HL-60 (cell line): Measurements from ENCODE around the gene SLC17A8.
"Not testable (repeated sequence)": the region's sequence is repeated elsewhere in the genome, so short reads cannot be mapped to it uniquely, and the experiment has no call there.

Experiments
- DNase-seq, 2 experiments: peaks; one replicate each; pipeline ENCODE4 v3.0.0-alpha.2; 2010 to 2020; ENCODE audit warnings: low read depth in 1 of 2, low spot score in 1 of 2
- H3K27ac ChIP-seq: fragments of 250-450 bp; sonication (Bioruptor Pico); replicated peaks from 2 replicates; pipeline ENCODE4 v1.5.1; 2020; ENCODE audit warnings: mild to moderate bottlenecking, moderate library complexity
- H3K27me3 ChIP-seq: fragments of 250-450 bp; sonication (Bioruptor Pico); 2 replicates; pipeline ENCODE4 v1.5.1; 2021; ENCODE audit warnings: mild to moderate bottlenecking, moderate library complexity; ENCODE audit not compliant: insufficient read depth, poor library complexity, severe bottlenecking
- H3K4me3 ChIP-seq: replicated peaks from 2 replicates; pipeline ENCODE4 v1.5.1; 2011; ENCODE audit warnings: mild to moderate bottlenecking, control low read depth, low read length; ENCODE audit not compliant: insufficient read depth
- CTCF ChIP-seq: IDR thresholded peaks from one replicate; pipeline ENCODE4 v1.5.1; 2011; ENCODE audit warnings: low read length, control low read depth, inconsistent platforms; ENCODE audit not compliant: insufficient read depth
- GABPA ChIP-seq: IDR thresholded peaks from 2 replicates; pipeline ENCODE4 v1.6.1; 2012; ENCODE audit warnings: low read depth
- POLR2AphosphoS5 ChIP-seq: IDR thresholded peaks from 2 replicates; pipeline ENCODE4 v1.6.1; 2012; ENCODE audit warnings: low read depth
- REST ChIP-seq: IDR thresholded peaks from 2 replicates; pipeline ENCODE4 v1.6.1; 2012; ENCODE audit warnings: low read depth; ENCODE audit not compliant: insufficient replicate concordance
- SPI1 ChIP-seq: IDR thresholded peaks from 2 replicates; pipeline ENCODE4 v1.6.1; 2012; ENCODE audit warnings: low read depth, mild to moderate bottlenecking, borderline replicate concordance

SLC17A8 gene

GRCh38 chr12:100427078-100427477 lies 70.2 kb downstream of the SLC17A8 start:
- H3K4me3 ChIP-seq: no peak overlapping the region
- TF ChIP-seq SPI1 (no peak), GABPA (no peak), REST (no peak), CTCF (no peak), POLR2AphosphoS5 (no peak)
- no peak overlapping the region for H3K27ac ChIP-seq
- no peaks in the 10 kb centered on the region for H3K27me3 ChIP-seq
- no peak for DNase-seq

- not testable (repeated sequence) for H3K27me3 ChIP-seq, H3K27ac ChIP-seq, H3K4me3 ChIP-seq, DNase-seq
These were observed 73.4 kb downstream of the SLC17A8 start for GRCh38 chr12:100430251-100430650.

- DNase-seq: no peak
- Histone ChIP-seq H3K4me3 (no peak overlapping the region), H3K27me3 (no peaks in the 10 kb centered on the region), H3K27ac (no peak overlapping the region)
- no peak for TF ChIP-seq POLR2AphosphoS5
- no peak for TF ChIP-seq GABPA
- TF ChIP-seq CTCF: no peak
- TF ChIP-seq SPI1: no peak
- TF ChIP-seq REST: no peak
These were observed 76.8 kb downstream of the SLC17A8 start for GRCh38 chr12:100433701-100434100.

GRCh38 chr12:100434177-100434576 lies 77.3 kb downstream of the SLC17A8 start:
- no peak for DNase-seq
- TF ChIP-seq REST (no peak), CTCF (no peak), SPI1 (no peak), POLR2AphosphoS5 (no peak), GABPA (no peak)
- H3K4me3 ChIP-seq: no peak overlapping the region
- no peak overlapping the region for H3K27ac ChIP-seq
- H3K27me3 ChIP-seq: no peaks in the 10 kb centered on the region
